OCI-LY3 (cell line): Measurements from ENCODE around the gene POLG.

Experiments
- H2AFZ ChIP-seq: fragments of 200-600, 300-600 bp; shearing (Covaris generic); 2 replicates; pipeline ENCODE4 v1.6.0; 2014; ENCODE audit warnings: antibody characterized with exemption, low read depth, low read length
- H3K27ac ChIP-seq: fragments of 200-600, 300-600 bp; sonication (generic); 2 replicates; pipeline ENCODE4 v1.5.1; 2014; ENCODE audit warnings: mild to moderate bottlenecking, low read length, moderate library complexity, mixed read lengths
- H3K27me3 ChIP-seq: fragments of 200-600, 300-600 bp; sonication (generic); 2 replicates; pipeline ENCODE4 v1.6.1; 2014; ENCODE audit warnings: low read depth, low read length, mixed read lengths
- H3K36me3 ChIP-seq: fragments of 200-600, 300-600 bp; sonication (generic); replicated peaks from 2 replicates; pipeline ENCODE3; 2014; ENCODE audit warnings: low read depth, low read length, mixed read lengths
- H3K4me1 ChIP-seq: fragments of 300-600, 200-600 bp; sonication (generic); 2 replicates; pipeline ENCODE4 v1.6.1; 2014; ENCODE audit warnings: low read length, mixed read lengths
- H3K4me2 ChIP-seq: fragments of 200-600, 300-600 bp; sonication (generic); 2 replicates; pipeline ENCODE4 v1.6.1; 2014; ENCODE audit warnings: low read length, mixed read lengths
- H3K4me3 ChIP-seq: fragments of 300-600, 200-600 bp; sonication (generic); 2 replicates; pipeline ENCODE4 v1.5.1; 2014; ENCODE audit warnings: antibody characterized with exemption, mild to moderate bottlenecking, low read length, moderate library complexity
- H3K79me2 ChIP-seq: fragments of 300-600, 200-600 bp; shearing (Covaris generic); 2 replicates; pipeline ENCODE4 v1.6.1; 2014; ENCODE audit warnings: mild to moderate bottlenecking, low read length, mixed read lengths
- H3K9ac ChIP-seq: fragments of 300-600, 200-600 bp; shearing (Covaris generic); 2 replicates; pipeline ENCODE4 v1.6.0; 2014; ENCODE audit warnings: mild to moderate bottlenecking, low read length, moderate library complexity
- H3K9me3 ChIP-seq: fragments of 200-600, 300-600 bp; shearing (Covaris generic); 2 replicates; pipeline ENCODE4 v1.6.1; 2014; ENCODE audit warnings: low read length, mixed read lengths; ENCODE audit not compliant: insufficient read depth
- H4K20me1 ChIP-seq: fragments of 200-600, 300-600 bp; sonication (generic); 2 replicates; pipeline ENCODE4 v1.6.1; 2016; ENCODE audit warnings: low read length, mixed read lengths; ENCODE audit not compliant: insufficient read depth
- CTCF ChIP-seq: fragments of 200-600, 300-600 bp; sonication (generic); IDR thresholded peaks from 2 replicates; pipeline ENCODE4 v1.5.1; 2014; ENCODE audit warnings: antibody characterized with exemption, low read length, low read depth
- EZH2phosphoT487 ChIP-seq: fragments of 200-600 bp; shearing (Covaris generic); IDR thresholded peaks from 2 replicates; pipeline ENCODE4 v1.6.1; 2018; ENCODE audit warnings: antibody characterized with exemption, mixed run types, low read depth

The POLG gene

GRCh38 chr15:89371228-89372044 is 36.8 kb upstream of the POLG start:
- peaks cover 27% of the 10 kb centered on the region for H3K27me3 ChIP-seq

GRCh38 chr15:89370978-89371227 is 36.3 kb upstream of the POLG start:
- H3K79me2 ChIP-seq, result no peaks in the 10 kb centered on the region
- H2AFZ ChIP-seq, result no peak overlapping the region
- H3K4me1 ChIP-seq, result no peaks in the 10 kb centered on the region
- no peak overlapping the region for H3K9ac ChIP-seq
- H3K36me3 ChIP-seq, result no peaks in the 10 kb centered on the region
- H4K20me1 ChIP-seq, result no peaks in the 10 kb centered on the region
- no peaks in the 10 kb centered on the region for H3K9me3 ChIP-seq
- peaks cover 25% of the 10 kb centered on the region for H3K27me3 ChIP-seq
- TF ChIP-seq CTCF (no peak), EZH2phosphoT487 (no peak)
- no peak overlapping the region for H3K4me3 ChIP-seq
- no peak overlapping the region for H3K27ac ChIP-seq
- H3K4me2 ChIP-seq, result no peak overlapping the region

More at GRCh38 chr15:89371228-89372044, 36.8 kb upstream of the POLG start:
- H3K9ac ChIP-seq, result no peak overlapping the region
- H2AFZ ChIP-seq, result no peak overlapping the region
- no peak overlapping the region for H3K4me3 ChIP-seq
- no peaks in the 10 kb centered on the region for H3K9me3 ChIP-seq
- no peaks in the 10 kb centered on the region for H3K4me1 ChIP-seq
- no peaks in the 10 kb centered on the region for H3K36me3 ChIP-seq
- TF ChIP-seq CTCF (no peak), EZH2phosphoT487 (no peak)
- H4K20me1 ChIP-seq, result no peaks in the 10 kb centered on the region
- H3K79me2 ChIP-seq, result no peaks in the 10 kb centered on the region
- H3K4me2 ChIP-seq, result no peak overlapping the region
- no peak overlapping the region for H3K27ac ChIP-seq

GRCh38 chr15:89370120-89370977 is 35.7 kb upstream of the POLG start:
- Histone ChIP-seq H3K79me2 (no peaks in the 10 kb centered on the region), H2AFZ (no peak overlapping the region), H3K36me3 (no peaks in the 10 kb centered on the region), H4K20me1 (no peaks in the 10 kb centered on the region), H3K9ac (no peak overlapping the region), H3K4me1 (no peaks in the 10 kb centered on the region), H3K4me2 (no peak overlapping the region), H3K4me3 (no peak overlapping the region), H3K9me3 (no peaks in the 10 kb centered on the region), H3K27ac (no peak overlapping the region), H3K27me3 (peaks cover 20% of the 10 kb centered on the region)
- TF ChIP-seq CTCF (no peak), EZH2phosphoT487 (no peak)

GRCh38 chr15:89369341-89369947 is 34.8 kb upstream of the POLG start:
- Histone ChIP-seq H3K27ac (no peak overlapping the region), H3K4me3 (no peak overlapping the region), H3K9ac (no peak overlapping the region), H3K4me1 (no peaks in the 10 kb centered on the region), H3K27me3 (peaks cover 12% of the 10 kb centered on the region), H3K79me2 (no peaks in the 10 kb centered on the region), H3K36me3 (no peaks in the 10 kb centered on the region), H3K9me3 (no peaks in the 10 kb centered on the region), H3K4me2 (no peak overlapping the region), H4K20me1 (no peaks in the 10 kb centered on the region), H2AFZ (no peak overlapping the region)
- TF ChIP-seq CTCF, result no peak
- TF ChIP-seq EZH2phosphoT487, result no peak
